Immature natural killer cell (primary cell): Measurements from ENCODE around the gene TGFBR2. TPM values are rescaled to one million over a fixed set of nuclear protein-coding genes. Genes with fewer than 3 reads are reported as not detected.
"Not testable (repeated sequence)": the region's sequence is repeated elsewhere in the genome, so short reads cannot be mapped to it uniquely, and the experiment has no call there.

Experiments
- DNase-seq, 3 donors: peaks; one replicate each; pipeline ENCODE4 v3.0.0; 2022; ENCODE audit warnings: mixed read lengths in 1 of 3
- H3K27ac Mint-ChIP-seq, 6 donors: one replicate each; pipeline ENCODE4 v1.8.0; 2020; ENCODE audit warnings: mixed read lengths in 6 of 6, mild to moderate bottlenecking in 5 of 6, inconsistent platforms in 4 of 6, moderate library complexity in 3 of 6
- H3K27me3 Mint-ChIP-seq, 3 donors: one replicate each; pipeline ENCODE4 v1.8.0; 2020 to 2021; ENCODE audit warnings: low read depth in 3 of 3, mild to moderate bottlenecking in 3 of 3, mixed read lengths in 3 of 3, moderate library complexity in 3 of 3, inconsistent platforms in 1 of 3
- H3K36me3 Mint-ChIP-seq, 3 donors: one replicate each; pipeline ENCODE4 v1.8.0; 2020; ENCODE audit warnings: mixed read lengths in 3 of 3, inconsistent platforms in 2 of 3, mild to moderate bottlenecking in 2 of 3
- H3K4me1 Mint-ChIP-seq, 2 donors: one replicate each; pipeline ENCODE4 v1.8.0; 2020; ENCODE audit warnings: inconsistent platforms in 2 of 2, mild to moderate bottlenecking in 2 of 2, mixed read lengths in 2 of 2, moderate library complexity in 1 of 2
- H3K4me3 Mint-ChIP-seq, 5 donors: one replicate each; pipeline ENCODE4 v1.8.0; 2020; ENCODE audit warnings: mild to moderate bottlenecking in 5 of 5, mixed read lengths in 5 of 5, inconsistent platforms in 3 of 5, moderate library complexity in 3 of 5
- H3K9me3 Mint-ChIP-seq, 6 donors: one replicate each; pipeline ENCODE4 v1.8.0; 2020; ENCODE audit warnings: mild to moderate bottlenecking in 6 of 6, mixed read lengths in 6 of 6, inconsistent platforms in 4 of 6, moderate library complexity in 3 of 6
- polyA plus RNA-seq, 3 donors: library from polyadenylated mRNA; unstranded; fragments of 300-500 nt; fragmentation: Illumina TruSeq; gene quantifications; one replicate each; pipeline ENCODE4 v1.2.3, GENCODE V29; 2021

The TGFBR2 gene
- polyA plus RNA-seq, 3 donors from 2014 or later: 36.8 to 101 (median 43.6) TPM

DNA sequence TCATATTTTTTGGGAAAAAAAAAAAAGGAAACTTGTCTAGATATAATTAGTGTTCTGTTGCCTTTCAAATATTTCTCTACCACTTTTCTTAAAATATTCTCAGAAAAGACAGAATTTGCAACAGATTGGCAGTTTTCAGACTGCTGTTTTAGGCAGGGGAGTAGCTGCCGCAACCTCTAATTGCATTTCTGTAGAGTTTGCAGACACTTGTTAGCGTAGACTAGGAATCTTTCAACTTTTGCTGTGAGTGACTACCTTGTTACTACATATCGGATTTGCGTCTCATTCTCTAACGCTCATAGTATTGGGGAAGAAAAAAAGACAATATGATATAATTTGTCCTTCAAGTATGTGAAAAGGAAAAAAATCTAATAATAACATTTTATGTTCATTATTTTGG lies 10.7 kb downstream of the TGFBR2 start:
- Mint-ChIP-seq H3K36me3 (peaks cover 3 to 4% (median 4%) of the 10 kb centered on the region in 3 donors), H3K9me3 (no peaks in the 10 kb centered on the region), H3K27me3 (peaks cover 2 to 6% (median 3%) of the 10 kb centered on the region in 3 donors), H3K4me1 (peaks cover 96 to 100% of the 10 kb centered on the region in 2 donors), H3K4me3 (peak overlapping the region in 4 of 5 donors; percentile 38 to 70 (median 50)), H3K27ac (peak overlapping the region; percentile 23 to 81 (median 65))
- DNase-seq: no peak

DNA sequence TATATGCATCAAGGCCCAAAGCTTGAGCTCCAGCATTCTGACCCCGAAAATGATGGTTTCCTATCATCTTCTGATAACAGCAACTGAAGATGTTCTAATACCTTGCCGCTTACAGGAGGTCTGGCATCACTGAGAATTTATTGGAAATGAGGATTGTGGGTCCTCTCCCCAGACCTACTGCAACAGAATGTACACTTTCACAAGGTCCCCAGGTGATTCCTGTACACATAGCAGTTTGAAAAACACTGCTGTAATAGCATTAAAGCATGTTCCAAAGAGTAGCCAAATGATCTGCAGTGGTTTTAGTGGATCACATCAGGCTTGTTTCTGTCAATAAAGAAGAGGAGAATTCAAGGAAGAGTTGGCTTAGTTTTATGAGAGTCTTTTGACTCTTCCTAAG lies 11.3 kb downstream of the TGFBR2 start:
- no peak for DNase-seq
- H3K4me1 Mint-ChIP-seq: peaks cover 96 to 100% of the 10 kb centered on the region in 2 donors
- H3K9me3 Mint-ChIP-seq: no peaks in the 10 kb centered on the region
- H3K36me3 Mint-ChIP-seq: peaks cover 3 to 4% (median 4%) of the 10 kb centered on the region in 3 donors
- peaks cover 2 to 6% (median 3%) of the 10 kb centered on the region in 3 donors for H3K27me3 Mint-ChIP-seq
- H3K27ac Mint-ChIP-seq: peak overlapping the region; percentile 19 to 90 (median 81)
- peak overlapping the region in 4 of 5 donors; percentile 43 to 70 (median 56) for H3K4me3 Mint-ChIP-seq

DNA sequence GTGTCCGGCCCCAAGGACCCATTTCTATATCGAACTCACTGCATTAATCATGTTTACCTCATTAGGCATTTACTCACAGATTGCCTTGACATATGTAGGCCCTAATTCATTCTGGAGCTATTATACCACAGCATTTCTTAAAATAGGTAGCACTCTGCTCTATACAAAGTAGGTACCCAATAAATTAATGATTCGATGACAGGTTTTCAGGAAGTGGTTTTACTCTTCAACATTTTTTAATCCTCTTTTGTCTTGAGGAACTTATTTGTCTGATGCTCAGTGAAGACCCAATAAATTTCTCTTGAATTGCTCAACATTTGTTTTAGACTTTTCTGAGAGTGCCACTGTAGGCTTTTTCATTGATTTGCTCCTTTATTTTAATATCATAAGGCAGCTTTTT lies 12.1 kb downstream of the TGFBR2 start:
- peaks cover 0 to 3% (median 0%) of the 10 kb centered on the region in 3 donors for H3K27me3 Mint-ChIP-seq
- peaks cover 7 to 9% (median 8%) of the 10 kb centered on the region in 3 donors for H3K36me3 Mint-ChIP-seq
- DNase-seq: no peak
- peaks cover 96 to 100% of the 10 kb centered on the region in 2 donors for H3K4me1 Mint-ChIP-seq
- peak overlapping the region; percentile 21 to 87 (median 70) for H3K4me3 Mint-ChIP-seq
- H3K27ac Mint-ChIP-seq: peak overlapping the region; percentile 78 to 91 (median 85)
- no peaks in the 10 kb centered on the region for H3K9me3 Mint-ChIP-seq

DNA sequence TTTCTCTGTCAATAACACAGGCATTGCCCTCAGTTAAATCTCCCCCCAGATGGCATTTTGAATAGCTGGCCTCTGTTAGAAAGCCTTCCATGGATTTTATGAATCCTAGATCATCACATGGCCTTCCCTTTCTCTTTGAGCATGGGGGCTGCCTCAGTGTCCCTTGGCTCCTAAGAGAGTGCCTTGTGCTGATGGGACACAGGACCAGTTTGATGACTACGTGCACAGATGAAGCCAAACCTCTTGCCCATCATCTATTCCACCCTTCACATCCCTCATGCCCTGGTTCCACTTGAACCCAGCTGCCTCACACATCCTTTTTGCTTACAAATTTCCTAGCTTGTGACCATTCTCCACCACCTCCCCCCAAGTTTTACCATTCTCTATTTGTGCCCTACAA lies 12.9 kb downstream of the TGFBR2 start:
- Mint-ChIP-seq H3K4me1 (peaks cover 92 to 96% of the 10 kb centered on the region in 2 donors), H3K9me3 (no peaks in the 10 kb centered on the region), H3K36me3 (peaks cover 9 to 12% (median 11%) of the 10 kb centered on the region in 3 donors), H3K27ac (peak overlapping the region; percentile 78 to 93 (median 86)), H3K4me3 (peak overlapping the region; percentile 21 to 87 (median 70)), H3K27me3 (peaks cover 0 to 1% (median 0%) of the 10 kb centered on the region in 3 donors)
- DNase-seq: no peak

DNA sequence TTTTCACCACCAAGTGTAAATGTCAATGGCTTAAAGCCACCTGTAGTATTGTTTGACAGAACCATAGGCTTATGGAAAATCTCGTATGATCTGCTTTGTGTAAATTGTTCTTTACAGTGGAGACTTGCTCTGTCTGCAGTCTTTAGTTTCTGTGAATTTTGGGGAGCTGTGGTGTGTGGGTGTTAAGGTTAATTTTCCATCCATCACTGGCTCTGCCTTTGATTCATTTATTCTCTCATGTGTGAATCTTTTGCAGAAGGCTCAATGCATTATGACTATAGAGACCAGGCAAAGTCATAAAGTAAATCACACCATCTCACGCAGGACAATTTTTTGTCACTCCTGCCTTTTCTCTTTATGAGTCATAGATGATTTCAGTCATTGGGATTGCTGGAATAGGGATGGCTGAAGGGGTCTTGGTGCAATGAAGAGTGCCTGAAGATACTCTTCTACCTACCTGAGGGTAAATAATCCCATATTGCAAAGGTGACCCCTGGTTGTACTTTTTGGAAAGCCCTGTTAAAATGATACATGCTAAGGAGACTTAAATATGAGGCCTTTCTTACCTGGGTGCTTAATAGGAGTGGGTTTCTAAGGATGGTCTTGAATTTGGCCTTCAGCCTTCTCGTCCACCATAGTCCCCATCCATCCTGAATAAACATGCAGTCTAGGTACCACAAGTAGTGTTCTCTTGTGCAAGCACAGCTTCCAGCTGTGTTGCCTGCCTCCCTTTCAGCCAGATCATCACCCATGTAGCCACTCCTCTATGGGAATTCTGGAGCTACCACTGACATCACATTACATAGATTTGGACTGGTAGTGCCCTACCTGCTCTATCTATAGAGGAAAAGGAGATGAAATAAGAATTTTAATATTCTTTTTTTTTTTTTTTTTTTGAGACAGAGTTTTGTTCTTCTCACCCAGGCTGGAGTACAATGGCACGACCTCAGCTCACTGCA lies 14.3 kb downstream of the TGFBR2 start:
- peak overlapping the region; percentile 47 to 87 (median 70) for H3K4me3 Mint-ChIP-seq
- H3K27me3 Mint-ChIP-seq: peaks cover 0 to 1% (median 0%) of the 10 kb centered on the region in 3 donors
- peaks cover 9 to 15% (median 11%) of the 10 kb centered on the region in 3 donors for H3K36me3 Mint-ChIP-seq
- no peak for DNase-seq
- peak overlapping the region; percentile 78 to 93 (median 86) for H3K27ac Mint-ChIP-seq
- H3K9me3 Mint-ChIP-seq: no peaks in the 10 kb centered on the region
- H3K4me1 Mint-ChIP-seq: peaks cover 85 to 95% of the 10 kb centered on the region in 2 donors

DNA sequence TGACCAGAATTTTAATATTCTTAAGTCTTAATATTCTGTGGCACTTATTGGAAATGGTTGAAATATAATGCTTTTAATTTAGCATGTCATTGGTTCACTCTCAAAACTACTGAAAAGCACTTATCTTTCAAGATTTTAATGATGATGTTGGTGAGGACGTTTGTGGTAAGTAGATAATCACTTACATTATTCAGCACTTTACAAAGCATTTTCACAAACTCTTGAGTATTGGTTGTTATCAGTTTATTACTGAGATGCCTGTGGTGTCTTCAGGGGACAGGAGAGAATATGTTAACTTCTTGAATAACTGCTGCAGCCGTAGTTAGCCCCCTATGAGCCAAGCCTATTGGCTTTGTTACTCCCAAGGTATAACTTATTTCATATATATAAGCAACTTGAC lies 15.2 kb downstream of the TGFBR2 start:
- Mint-ChIP-seq H3K4me1 (peaks cover 86 to 95% of the 10 kb centered on the region in 2 donors), H3K27me3 (peaks cover 0 to 1% (median 0%) of the 10 kb centered on the region in 3 donors), H3K9me3 (no peaks in the 10 kb centered on the region), H3K27ac (peak overlapping the region; percentile 67 to 91 (median 83)), H3K36me3 (peaks cover 10 to 15% (median 11%) of the 10 kb centered on the region in 3 donors), H3K4me3 (peak overlapping the region; percentile 28 to 77 (median 48))
- DNase-seq: no peak

DNA sequence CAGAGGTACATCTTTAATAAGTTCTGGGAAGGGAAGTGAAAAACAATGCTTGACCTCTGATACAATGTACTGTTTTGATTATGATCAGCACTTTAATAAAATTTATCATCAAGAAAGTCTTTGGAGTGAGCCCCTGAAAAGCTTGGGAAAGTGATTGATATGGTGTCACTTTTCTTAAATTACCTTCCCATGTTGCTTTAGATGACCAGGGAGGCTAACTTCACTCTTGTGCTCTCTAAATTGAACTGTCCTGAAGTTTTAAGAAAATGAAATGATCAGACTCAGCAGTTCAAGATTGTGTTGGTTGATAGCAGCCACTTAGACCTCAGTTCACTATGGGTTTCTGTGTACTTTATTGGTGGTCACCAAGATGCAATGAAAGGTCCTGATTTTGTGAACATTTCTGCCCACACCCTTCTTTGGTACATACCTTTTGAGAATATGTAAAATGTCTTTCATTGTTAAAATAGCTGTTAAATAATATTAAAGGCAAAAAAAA lies 15.7 kb downstream of the TGFBR2 start:
- peaks cover 0 to 3% (median 0%) of the 10 kb centered on the region in 3 donors for H3K27me3 Mint-ChIP-seq
- H3K4me3 Mint-ChIP-seq: peak overlapping the region; percentile 40 to 77 (median 48)
- DNase-seq: no peak
- peaks cover 84 to 95% of the 10 kb centered on the region in 2 donors for H3K4me1 Mint-ChIP-seq
- H3K36me3 Mint-ChIP-seq: peaks cover 11 to 15% (median 13%) of the 10 kb centered on the region in 3 donors
- H3K27ac Mint-ChIP-seq: peak overlapping the region; percentile 67 to 91 (median 83)
- H3K9me3 Mint-ChIP-seq: no peaks in the 10 kb centered on the region

DNA sequence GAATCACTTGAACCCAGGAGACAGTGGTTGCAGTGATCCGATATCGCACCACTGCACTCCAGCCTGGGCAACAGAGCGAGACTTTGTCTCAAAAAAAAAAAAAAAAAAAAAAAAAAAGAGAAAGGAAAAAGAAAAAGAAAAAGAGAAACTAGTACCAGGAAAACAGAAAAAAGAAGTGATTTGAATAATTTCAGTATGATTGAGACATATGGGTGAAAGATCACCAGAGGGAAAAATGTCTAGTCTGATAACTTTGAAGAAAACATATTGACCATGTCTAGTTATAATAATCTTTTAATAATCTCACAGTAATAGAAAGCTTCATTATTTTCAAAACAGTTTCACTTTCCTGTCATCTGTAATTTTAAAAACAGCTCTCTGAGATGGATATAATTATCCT lies 16.4 kb downstream of the TGFBR2 start:
- H3K27me3 Mint-ChIP-seq: peaks cover 0 to 3% (median 0%) of the 10 kb centered on the region in 3 donors
- H3K9me3 Mint-ChIP-seq: no peaks in the 10 kb centered on the region
- peak overlapping the region; percentile 59 to 91 (median 81) for H3K27ac Mint-ChIP-seq
- H3K36me3 Mint-ChIP-seq: peaks cover 10 to 15% (median 11%) of the 10 kb centered on the region in 3 donors
- H3K4me3 Mint-ChIP-seq: peak overlapping the region; percentile 33 to 77 (median 54)
- no peak for DNase-seq
- H3K4me1 Mint-ChIP-seq: peaks cover 81 to 95% of the 10 kb centered on the region in 2 donors

DNA sequence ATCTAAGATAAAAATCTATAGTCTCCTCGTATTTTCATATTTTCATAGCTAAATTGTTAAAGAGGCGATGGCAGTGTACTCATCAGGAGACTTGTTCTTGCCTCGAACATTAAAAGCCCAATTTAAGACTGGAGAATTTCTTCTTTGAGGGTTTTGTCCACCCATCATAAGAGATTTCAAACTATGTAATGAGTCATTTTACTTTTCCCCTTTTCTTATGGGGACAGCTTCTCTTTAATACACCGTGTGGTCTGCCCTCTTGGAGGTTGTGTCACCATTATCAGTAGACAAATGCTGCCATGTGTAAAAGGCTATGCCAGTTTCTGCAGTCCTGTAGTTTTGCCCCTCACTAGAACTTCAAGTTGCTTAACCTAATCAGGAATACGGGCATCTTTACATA lies 16.9 kb downstream of the TGFBR2 start:
- Mint-ChIP-seq H3K36me3 (peaks cover 10 to 15% (median 11%) of the 10 kb centered on the region in 3 donors), H3K4me1 (peaks cover 78 to 95% of the 10 kb centered on the region in 2 donors), H3K9me3 (no peaks in the 10 kb centered on the region), H3K27me3 (peaks cover 0 to 3% (median 0%) of the 10 kb centered on the region in 3 donors), H3K27ac (peak overlapping the region; percentile 74 to 91 (median 81)), H3K4me3 (peak overlapping the region; percentile 33 to 77 (median 54))
- DNase-seq: no peak

DNA sequence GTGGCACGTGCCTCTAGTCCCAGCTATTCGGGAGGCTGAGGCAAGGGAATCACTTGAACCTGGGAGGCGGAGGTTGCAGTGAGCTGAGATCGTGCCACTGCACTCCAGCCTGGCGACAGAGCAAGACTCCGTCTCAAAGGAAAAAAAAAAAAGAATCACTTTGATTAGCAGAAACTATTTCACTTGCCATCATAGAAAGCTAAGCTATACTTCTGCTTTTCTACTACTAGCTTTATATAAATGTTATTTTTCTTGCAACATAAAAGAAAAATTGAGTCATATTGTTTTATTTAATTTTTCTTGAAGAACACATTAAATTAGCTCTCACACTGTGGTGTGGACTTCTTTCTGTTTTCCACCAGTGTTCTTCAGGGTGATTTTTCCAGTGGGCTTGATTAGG lies 18.1 kb downstream of the TGFBR2 start:
- Mint-ChIP-seq H3K4me3 (peak overlapping the region in 2 of 5 donors; percentile 9 to 18), H3K27ac (peak overlapping the region in 5 of 6 donors; percentile 17 to 84 (median 69)), H3K4me1 (peaks cover 77 to 95% of the 10 kb centered on the region in 2 donors), H3K36me3 (peaks cover 7 to 15% (median 10%) of the 10 kb centered on the region in 3 donors)
- not testable (repeated sequence) for H3K9me3 Mint-ChIP-seq, H3K27me3 Mint-ChIP-seq, DNase-seq

DNA sequence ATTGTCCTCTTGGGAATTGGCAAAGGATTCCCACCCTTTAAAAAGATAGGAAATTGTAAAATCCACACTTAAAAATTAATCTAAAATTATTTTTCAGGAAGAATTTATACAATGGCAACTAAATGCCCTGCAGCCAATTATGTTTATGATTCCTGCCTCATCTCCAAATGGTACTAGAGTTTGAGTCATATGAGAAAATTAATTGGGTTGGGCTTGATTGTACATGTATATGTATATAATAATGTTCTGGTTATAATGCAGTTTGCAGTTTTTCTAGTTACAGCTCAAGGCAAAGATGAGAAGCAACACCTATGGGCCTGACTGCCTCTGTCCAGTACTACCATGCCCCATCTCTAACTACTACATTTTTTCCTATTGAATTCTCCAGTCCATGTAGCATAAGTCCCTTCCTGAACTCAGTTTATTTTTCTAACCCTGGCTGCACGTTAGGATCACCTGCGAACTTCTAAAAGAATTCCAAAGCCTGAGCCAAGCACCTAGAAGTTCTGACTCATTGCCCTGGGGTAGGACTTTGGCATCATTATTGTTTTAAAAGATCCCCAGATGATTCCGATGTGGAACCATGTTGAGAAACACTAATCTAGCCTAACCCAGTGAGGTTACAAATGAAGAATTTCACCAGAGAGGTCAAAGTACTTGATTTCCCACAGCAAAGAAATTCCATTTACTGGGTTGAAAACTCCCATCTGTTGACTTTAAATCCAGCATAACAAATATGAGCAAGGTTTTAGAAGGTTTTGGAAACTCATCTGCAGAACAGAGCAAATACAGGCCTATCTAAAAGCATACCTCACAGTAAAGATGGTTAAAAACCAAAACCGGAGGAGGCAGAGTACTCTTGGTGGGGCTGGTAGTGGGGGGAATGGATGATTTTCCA lies 19.4 kb downstream of the TGFBR2 start:
- Mint-ChIP-seq H3K9me3 (no peaks in the 10 kb centered on the region), H3K36me3 (peaks cover 6 to 10% (median 10%) of the 10 kb centered on the region in 3 donors), H3K27ac (peak overlapping the region in 4 of 6 donors; percentile 73 to 88 (median 81)), H3K4me1 (peaks cover 77 to 95% of the 10 kb centered on the region in 2 donors), H3K27me3 (peaks cover 1 to 3% (median 2%) of the 10 kb centered on the region in 3 donors), H3K4me3 (no peak overlapping the region)
- DNase-seq: no peak

DNA sequence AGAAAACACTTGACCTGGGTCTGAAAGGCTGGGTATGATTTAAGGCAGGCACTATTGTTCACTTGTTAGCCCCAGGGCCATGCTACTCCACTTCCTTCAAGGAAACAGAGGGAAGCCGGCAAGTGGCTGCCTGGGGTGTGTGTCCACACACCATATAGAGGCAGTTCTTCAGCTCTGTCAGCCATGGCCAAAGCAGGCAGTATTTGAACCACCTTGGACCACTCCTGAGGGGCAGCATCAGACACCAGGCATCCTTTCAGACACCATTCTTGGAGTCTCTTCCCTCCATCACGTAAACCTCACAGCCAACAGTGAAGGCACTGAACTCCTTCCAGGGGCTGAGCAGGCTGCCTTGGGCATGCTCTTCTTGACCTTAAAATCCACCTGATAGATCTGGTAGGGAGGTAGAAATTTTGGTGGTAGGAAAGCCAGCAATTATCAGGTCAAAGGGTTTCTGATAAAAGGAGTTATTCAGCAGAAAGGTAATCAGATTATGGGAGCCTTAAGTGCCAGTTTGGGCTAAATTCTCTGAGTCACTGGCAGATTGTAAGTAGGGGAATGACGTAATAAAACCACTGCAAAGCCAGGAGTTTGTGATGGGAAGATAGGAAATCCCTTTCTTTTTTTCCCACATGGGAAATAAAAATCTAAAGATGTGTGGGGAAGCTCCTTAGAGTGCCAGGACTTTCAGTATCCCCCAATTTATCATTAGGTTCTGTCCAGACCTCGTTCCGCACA lies 20.2 kb downstream of the TGFBR2 start:
- Mint-ChIP-seq H3K27ac (peak overlapping the region; percentile 53 to 88 (median 81)), H3K36me3 (peaks cover 6 to 10% (median 10%) of the 10 kb centered on the region in 3 donors)

More for the DNA sequence above, 20.2 kb downstream of the TGFBR2 start:
- no peak for DNase-seq
- Mint-ChIP-seq H3K4me3 (peak overlapping the region in 2 of 5 donors; percentile 10 to 60), H3K9me3 (no peaks in the 10 kb centered on the region), H3K27me3 (peaks cover 4 to 5% (median 5%) of the 10 kb centered on the region in 3 donors), H3K4me1 (peaks cover 78 to 95% of the 10 kb centered on the region in 2 donors)
